ENCODE data around the gene GEMIN4.
A peak's percentile ranks its signal among the peaks of the same experiment; 100 is the strongest.

The GEMIN4 gene

DNA sequence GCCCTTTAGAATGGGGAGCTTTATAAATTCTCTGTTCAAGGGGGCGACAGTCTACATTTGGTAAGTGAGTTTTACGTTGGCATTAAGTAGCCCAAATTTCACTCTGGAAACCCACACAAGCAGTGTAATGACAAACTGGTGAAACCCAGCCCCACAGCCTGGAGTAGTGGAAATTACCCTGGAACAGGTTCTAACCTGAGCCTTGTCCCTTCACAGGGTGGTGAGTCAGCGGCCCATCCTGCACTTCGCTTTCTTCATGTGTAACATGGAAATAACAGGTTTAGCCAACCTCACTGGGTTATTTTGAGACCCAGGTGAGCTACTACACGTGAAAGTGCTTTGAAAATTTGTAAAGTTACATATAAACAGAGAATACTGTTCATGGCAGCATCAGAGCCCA is 23.2 kb downstream of the GEMIN4 start:
- Histone ChIP-seq H3K4me2 (ENCODE audit: low read length, poor library complexity, severe bottlenecking) (no peak overlapping the region), H3K18ac (ENCODE audit: low read depth in 1 of 2, low read length in 2 of 2) (no peak overlapping the region), H3K9me3 (ENCODE audit: control insufficient read depth, low read length) (no peaks in the 10 kb centered on the region), H2BK12ac (ENCODE audit: low read length in 2 of 2) (no peak overlapping the region), H2BK5ac (ENCODE audit: low read depth, low read length, poor library complexity, severe bottlenecking) (no peak overlapping the region), H2BK120ac (ENCODE audit: low read depth, low read length) (no peak overlapping the region), H3K14ac (ENCODE audit: low read length in 2 of 2) (no peak overlapping the region), H3K79me1 (replicated peaks; ENCODE audit: low read length, poor library complexity, severe bottlenecking) (peaks cover 6% of the 10 kb centered on the region), H2AK5ac (ENCODE audit: low read length, severe bottlenecking) (no peak overlapping the region), H2BK15ac (ENCODE audit: low read depth, poor library complexity, severe bottlenecking) (no peak overlapping the region), H3K4me1 (ENCODE audit: control insufficient read depth, insufficient read depth, low read depth, low read length) (peaks cover 10% of the 10 kb centered on the region), H3K27me3 (ENCODE audit: control insufficient read depth in 1 of 2, insufficient read depth in 1 of 2, low read length in 2 of 2) (no peaks in the 10 kb centered on the region), H4K91ac (ENCODE audit: low read length) (no peak overlapping the region), H3K36me3 (ENCODE audit: control insufficient read depth in 1 of 2, insufficient read depth in 2 of 2, low read depth in 1 of 2, low read length in 2 of 2) (peaks cover 0 to 1% of the 10 kb centered on the region in 2 experiments), H3K4me3 (ENCODE audit: insufficient read depth in 1 of 2, low read depth in 1 of 2, low read length in 2 of 2) (no peak overlapping the region), H4K8ac (ENCODE audit: low read length) (no peak overlapping the region), H3K27ac (ENCODE audit: low read length, poor library complexity, severe bottlenecking) (no peak overlapping the region), H3K23ac (ENCODE audit: low read length in 2 of 2) (no peak overlapping the region), H2AFZ (ENCODE audit: low read depth, low read length) (no peak overlapping the region), H3K4ac (ENCODE audit: low read depth in 1 of 2, low read length in 2 of 2) (no peak overlapping the region), H3K9ac (ENCODE audit: low read length) (no peak overlapping the region)
- 98% methylated on average over 5 of the region's 5 CpGs for WGBS
- DNase-seq = peak; percentile 41

DNA sequence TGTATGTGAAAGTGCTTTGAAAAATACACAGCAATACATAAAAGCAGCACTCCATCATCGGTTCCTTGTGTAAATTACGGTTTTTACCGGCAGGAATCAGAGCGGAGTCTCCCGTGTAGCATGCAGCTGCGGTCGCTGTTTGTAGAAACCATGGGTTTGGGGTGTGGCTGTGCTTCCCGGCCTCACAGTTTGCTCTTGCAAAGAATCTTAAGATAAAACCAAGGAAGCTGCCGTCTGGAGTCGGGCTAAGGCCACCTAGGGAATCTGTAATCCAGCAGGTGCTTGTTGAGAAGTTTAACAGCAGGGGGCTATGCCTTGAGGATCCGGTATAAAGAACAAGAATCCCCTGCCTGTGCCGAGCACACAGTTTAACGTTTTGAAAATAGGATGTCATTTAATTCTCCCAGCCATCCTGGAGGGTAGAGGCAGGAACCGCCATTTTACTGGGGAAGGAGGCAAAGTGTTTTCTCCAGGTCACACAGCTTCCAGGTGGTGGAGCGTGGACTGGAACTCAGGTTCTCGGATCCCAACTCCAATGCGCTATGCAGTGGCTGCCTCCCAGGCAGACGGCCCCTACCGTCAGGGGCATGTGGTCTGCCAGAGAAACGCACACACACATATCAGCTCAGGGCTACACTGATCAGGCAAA is 25.7 kb downstream of the GEMIN4 start:
- 58% methylated on average over 20 of the region's 20 CpGs for WGBS
- no peak overlapping the region for H4K8ac ChIP-seq (ENCODE audit: low read length)
- H2BK15ac ChIP-seq (ENCODE audit: low read depth, poor library complexity, severe bottlenecking) = no peak overlapping the region
- no peak overlapping the region for H3K23ac ChIP-seq (ENCODE audit: low read length in 2 of 2)
- no peak overlapping the region for H3K18ac ChIP-seq (ENCODE audit: low read depth in 1 of 2, low read length in 2 of 2)
- H2AFZ ChIP-seq (ENCODE audit: low read depth, low read length) = no peak overlapping the region
- H3K4me1 ChIP-seq (ENCODE audit: control insufficient read depth, insufficient read depth, low read depth, low read length) = no peaks in the 10 kb centered on the region
- peaks cover 6% of the 10 kb centered on the region for H3K79me1 ChIP-seq (replicated peaks; ENCODE audit: low read length, poor library complexity, severe bottlenecking)
- no peak overlapping the region for H2BK5ac ChIP-seq (ENCODE audit: low read depth, low read length, poor library complexity, severe bottlenecking)
- no peak overlapping the region for H3K4me2 ChIP-seq (ENCODE audit: low read length, poor library complexity, severe bottlenecking)
- H3K9ac ChIP-seq (ENCODE audit: low read length) = no peak overlapping the region
- no peak overlapping the region for H4K91ac ChIP-seq (ENCODE audit: low read length)
- DNase-seq = no peak
- H3K27ac ChIP-seq (ENCODE audit: low read length, poor library complexity, severe bottlenecking) = no peak overlapping the region
- no peak overlapping the region for H2AK5ac ChIP-seq (ENCODE audit: low read length, severe bottlenecking)
- no peak overlapping the region for H3K4ac ChIP-seq (ENCODE audit: low read depth in 1 of 2, low read length in 2 of 2)
- H3K36me3 ChIP-seq (ENCODE audit: control insufficient read depth in 1 of 2, insufficient read depth in 2 of 2, low read depth in 1 of 2, low read length in 2 of 2) = no peaks in the 10 kb centered on the region
- no peaks in the 10 kb centered on the region for H3K27me3 ChIP-seq (ENCODE audit: control insufficient read depth in 1 of 2, insufficient read depth in 1 of 2, low read length in 2 of 2)
- no peak overlapping the region for H3K14ac ChIP-seq (ENCODE audit: low read length in 2 of 2)
- H2BK12ac ChIP-seq (ENCODE audit: low read length in 2 of 2) = no peak overlapping the region
- H2BK120ac ChIP-seq (ENCODE audit: low read depth, low read length) = no peak overlapping the region
- no peak overlapping the region for H3K4me3 ChIP-seq (ENCODE audit: insufficient read depth in 1 of 2, low read depth in 1 of 2, low read length in 2 of 2)
- H3K9me3 ChIP-seq (ENCODE audit: control insufficient read depth, low read length) = no peaks in the 10 kb centered on the region

DNA sequence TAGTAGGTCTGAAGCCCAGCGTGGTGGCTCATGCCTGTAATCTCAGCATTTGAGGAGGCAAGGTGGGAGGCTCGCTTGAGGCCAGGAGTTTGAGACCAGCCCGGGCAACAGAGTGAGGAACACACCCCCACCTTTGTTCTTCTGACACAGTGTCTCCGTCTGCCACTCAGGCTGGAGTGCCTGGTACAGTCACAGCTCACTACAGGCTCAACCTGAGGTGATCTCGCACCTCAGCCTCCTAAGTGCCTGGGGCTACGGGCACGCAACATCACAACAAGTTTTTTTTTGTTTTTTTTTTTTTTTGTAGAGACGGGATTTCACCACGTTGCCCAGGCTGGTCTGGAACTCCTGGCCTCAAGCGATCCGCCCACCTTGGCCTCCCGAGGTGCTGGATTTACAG is 26.3 kb downstream of the GEMIN4 start:
- Histone ChIP-seq H2AFZ (ENCODE audit: low read depth, low read length) (no peak overlapping the region), H2BK5ac (ENCODE audit: low read depth, low read length, poor library complexity, severe bottlenecking) (no peak overlapping the region), H3K9ac (ENCODE audit: low read length) (no peak overlapping the region), H2BK120ac (ENCODE audit: low read depth, low read length) (no peak overlapping the region), H2BK15ac (ENCODE audit: low read depth, poor library complexity, severe bottlenecking) (no peak overlapping the region), H3K79me1 (replicated peaks; ENCODE audit: low read length, poor library complexity, severe bottlenecking) (peaks cover 6% of the 10 kb centered on the region), H2AK5ac (ENCODE audit: low read length, severe bottlenecking) (no peak overlapping the region), H3K4ac (ENCODE audit: low read depth in 1 of 2, low read length in 2 of 2) (no peak overlapping the region), H3K14ac (ENCODE audit: low read length in 2 of 2) (no peak overlapping the region), H3K23ac (ENCODE audit: low read length in 2 of 2) (no peak overlapping the region), H3K9me3 (ENCODE audit: control insufficient read depth, low read length) (no peaks in the 10 kb centered on the region), H3K4me1 (ENCODE audit: control insufficient read depth, insufficient read depth, low read depth, low read length) (no peaks in the 10 kb centered on the region), H4K8ac (ENCODE audit: low read length) (no peak overlapping the region), H3K4me2 (ENCODE audit: low read length, poor library complexity, severe bottlenecking) (no peak overlapping the region), H3K27me3 (ENCODE audit: control insufficient read depth in 1 of 2, insufficient read depth in 1 of 2, low read length in 2 of 2) (no peaks in the 10 kb centered on the region), H3K27ac (ENCODE audit: low read length, poor library complexity, severe bottlenecking) (no peak overlapping the region), H3K18ac (ENCODE audit: low read depth in 1 of 2, low read length in 2 of 2) (no peak overlapping the region), H3K36me3 (ENCODE audit: control insufficient read depth in 1 of 2, insufficient read depth in 2 of 2, low read depth in 1 of 2, low read length in 2 of 2) (no peaks in the 10 kb centered on the region), H2BK12ac (ENCODE audit: low read length in 2 of 2) (no peak overlapping the region), H3K4me3 (ENCODE audit: insufficient read depth in 1 of 2, low read depth in 1 of 2, low read length in 2 of 2) (no peak overlapping the region), H4K91ac (ENCODE audit: low read length) (peak overlapping the region; percentile 25)
- 85% methylated on average over 12 of the region's 12 CpGs for WGBS
- DNase-seq = no peak

DNA sequence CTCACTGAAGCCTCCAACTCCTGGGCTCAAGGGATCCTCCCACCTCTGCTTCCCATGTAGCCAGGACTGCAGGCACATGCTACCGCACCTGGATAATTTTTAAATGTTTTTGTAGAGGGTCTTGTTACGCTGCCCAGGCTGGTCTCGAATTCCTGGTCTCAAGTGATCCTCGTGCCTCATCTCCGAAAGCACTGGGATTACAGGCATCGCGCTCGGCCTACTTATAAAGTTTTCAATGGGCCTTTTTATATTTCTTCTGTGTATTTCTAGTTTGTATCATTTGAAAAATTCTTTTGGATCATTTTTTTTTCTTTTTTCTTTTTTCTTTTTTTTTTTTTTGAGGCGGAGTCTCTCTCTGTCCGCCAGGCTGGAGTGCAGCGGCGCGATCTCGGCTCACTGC is 27.0 kb downstream of the GEMIN4 start:
- 98% methylated on average over 10 of the region's 14 CpGs for WGBS
- H3K27ac ChIP-seq (ENCODE audit: low read length, poor library complexity, severe bottlenecking) = no peak overlapping the region
- no peak overlapping the region for H2BK12ac ChIP-seq (ENCODE audit: low read length in 2 of 2)
- DNase-seq = no peak
- no peaks in the 10 kb centered on the region for H3K36me3 ChIP-seq (ENCODE audit: control insufficient read depth in 1 of 2, insufficient read depth in 2 of 2, low read depth in 1 of 2, low read length in 2 of 2)
- H2AFZ ChIP-seq (ENCODE audit: low read depth, low read length) = no peak overlapping the region
- H4K8ac ChIP-seq (ENCODE audit: low read length) = no peak overlapping the region
- H2BK5ac ChIP-seq (ENCODE audit: low read depth, low read length, poor library complexity, severe bottlenecking) = no peak overlapping the region
- H3K18ac ChIP-seq (ENCODE audit: low read depth in 1 of 2, low read length in 2 of 2) = no peak overlapping the region
- H3K23ac ChIP-seq (ENCODE audit: low read length in 2 of 2) = no peak overlapping the region
- H3K27me3 ChIP-seq (ENCODE audit: control insufficient read depth in 1 of 2, insufficient read depth in 1 of 2, low read length in 2 of 2) = no peaks in the 10 kb centered on the region
- H3K79me1 ChIP-seq (replicated peaks; ENCODE audit: low read length, poor library complexity, severe bottlenecking) = peaks cover 4% of the 10 kb centered on the region
- no peak overlapping the region for H3K4me2 ChIP-seq (ENCODE audit: low read length, poor library complexity, severe bottlenecking)
- H3K4me3 ChIP-seq (ENCODE audit: insufficient read depth in 1 of 2, low read depth in 1 of 2, low read length in 2 of 2) = no peak overlapping the region
- H3K9ac ChIP-seq (ENCODE audit: low read length) = no peak overlapping the region
- no peak overlapping the region for H2BK120ac ChIP-seq (ENCODE audit: low read depth, low read length)
- H4K91ac ChIP-seq (ENCODE audit: low read length) = no peak overlapping the region
- H3K9me3 ChIP-seq (ENCODE audit: control insufficient read depth, low read length) = no peaks in the 10 kb centered on the region
- no peak overlapping the region for H3K14ac ChIP-seq (ENCODE audit: low read length in 2 of 2)
- no peak overlapping the region for H2AK5ac ChIP-seq (ENCODE audit: low read length, severe bottlenecking)
- H3K4me1 ChIP-seq (ENCODE audit: control insufficient read depth, insufficient read depth, low read depth, low read length) = no peaks in the 10 kb centered on the region
- no peak overlapping the region for H2BK15ac ChIP-seq (ENCODE audit: low read depth, poor library complexity, severe bottlenecking)
- H3K4ac ChIP-seq (ENCODE audit: low read depth in 1 of 2, low read length in 2 of 2) = no peak overlapping the region
